ENCODE results near the gene TUT1. TPM values are rescaled to one million over a fixed set of nuclear protein-coding genes. Genes with fewer than 3 reads are reported as not detected.

Gene TUT1
- total RNA-seq, 1 donor from 2014 or later = 17.6 TPM

DNA sequence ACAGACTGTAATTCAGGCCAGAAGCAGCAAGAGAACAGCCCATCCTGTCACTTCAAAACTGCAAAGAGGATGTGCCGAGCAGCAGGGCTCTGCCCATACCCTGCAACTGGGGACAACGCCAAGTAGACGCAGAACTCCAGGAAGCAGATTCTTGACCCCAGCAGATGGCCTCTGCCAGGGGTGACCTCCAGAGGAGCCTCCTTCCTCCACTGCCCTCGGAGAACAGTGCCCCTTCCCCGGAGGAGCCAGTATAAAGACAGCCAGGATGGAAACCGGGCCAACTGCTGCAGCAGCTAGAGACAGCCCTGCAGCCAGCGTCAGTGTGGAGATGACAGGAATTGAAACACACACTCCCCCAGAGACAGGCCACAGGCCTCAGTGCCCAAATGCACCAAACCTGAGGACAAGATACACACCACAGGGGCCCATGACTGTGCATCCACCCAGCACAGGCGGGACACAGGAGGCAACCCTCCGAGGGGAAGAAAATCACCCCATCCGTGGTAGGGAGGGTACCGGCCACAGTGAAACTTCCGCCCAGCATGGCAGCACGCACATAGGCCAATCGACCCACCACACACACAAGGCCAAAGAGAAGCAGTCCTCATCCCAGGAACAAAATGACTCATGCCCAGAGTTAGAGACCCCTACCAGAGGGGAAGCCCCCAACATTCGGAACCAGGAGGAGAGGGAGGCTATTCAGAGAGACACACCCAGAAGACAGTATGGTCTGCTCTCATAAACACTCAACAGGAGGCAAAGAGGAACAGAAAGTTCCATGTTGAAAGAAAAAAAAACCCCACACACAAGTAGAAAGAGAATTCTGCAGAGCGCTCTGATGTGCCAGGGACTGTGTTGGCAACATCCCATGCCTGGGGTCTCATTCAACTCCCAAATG is 50.3 kb downstream of the TUT1 start:
- Histone ChIP-seq H3K27ac (peak overlapping the region; percentile 99), H3K9me3 (no peaks in the 10 kb centered on the region), H3K27me3 (no peaks in the 10 kb centered on the region), H3K4me1 (peaks cover 74% of the 10 kb centered on the region), H3K4me3 (peak overlapping the region; percentile 85), H3K36me3 (peaks cover 10% of the 10 kb centered on the region)
- peak; percentile 0 for ATAC-seq
- no peak for DNase-seq
- TF ChIP-seq, protein P1, sequence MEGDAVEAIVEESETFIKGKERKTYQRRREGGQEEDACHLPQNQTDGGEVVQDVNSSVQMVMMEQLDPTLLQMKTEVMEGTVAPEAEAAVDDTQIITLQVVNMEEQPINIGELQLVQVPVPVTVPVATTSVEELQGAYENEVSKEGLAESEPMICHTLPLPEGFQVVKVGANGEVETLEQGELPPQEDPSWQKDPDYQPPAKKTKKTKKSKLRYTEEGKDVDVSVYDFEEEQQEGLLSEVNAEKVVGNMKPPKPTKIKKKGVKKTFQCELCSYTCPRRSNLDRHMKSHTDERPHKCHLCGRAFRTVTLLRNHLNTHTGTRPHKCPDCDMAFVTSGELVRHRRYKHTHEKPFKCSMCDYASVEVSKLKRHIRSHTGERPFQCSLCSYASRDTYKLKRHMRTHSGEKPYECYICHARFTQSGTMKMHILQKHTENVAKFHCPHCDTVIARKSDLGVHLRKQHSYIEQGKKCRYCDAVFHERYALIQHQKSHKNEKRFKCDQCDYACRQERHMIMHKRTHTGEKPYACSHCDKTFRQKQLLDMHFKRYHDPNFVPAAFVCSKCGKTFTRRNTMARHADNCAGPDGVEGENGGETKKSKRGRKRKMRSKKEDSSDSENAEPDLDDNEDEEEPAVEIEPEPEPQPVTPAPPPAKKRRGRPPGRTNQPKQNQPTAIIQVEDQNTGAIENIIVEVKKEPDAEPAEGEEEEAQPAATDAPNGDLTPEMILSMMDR (IDR thresholded peaks at IDR 0.05) = no peak
- intact Hi-C loops (cut with DNase I) = no loop called here

- DNase-seq (peak; percentile 82), ATAC-seq (peak; percentile 33)
- H3K27me3 ChIP-seq = no peaks in the 10 kb centered on the region
- peak overlapping the region; percentile 99 for H3K27ac ChIP-seq
- peak overlapping the region; percentile 6 for H3K4me3 ChIP-seq
- TF ChIP-seq, protein P1 (IDR thresholded peaks at IDR 0.05) = no peak
- H3K9me3 ChIP-seq = no peaks in the 10 kb centered on the region
- peaks cover 74% of the 10 kb centered on the region for H3K4me1 ChIP-seq
- peaks cover 27% of the 10 kb centered on the region for H3K36me3 ChIP-seq
- intact Hi-C loops (cut with DNase I) = loop anchor here (10.0 kb wide), 1 partner anchor 115 kb away; no protein-coding TSS in a partner anchor
Measured at GRCh38 chr11:62539238-62539925, 51.9 kb downstream of the TUT1 start.

DNA sequence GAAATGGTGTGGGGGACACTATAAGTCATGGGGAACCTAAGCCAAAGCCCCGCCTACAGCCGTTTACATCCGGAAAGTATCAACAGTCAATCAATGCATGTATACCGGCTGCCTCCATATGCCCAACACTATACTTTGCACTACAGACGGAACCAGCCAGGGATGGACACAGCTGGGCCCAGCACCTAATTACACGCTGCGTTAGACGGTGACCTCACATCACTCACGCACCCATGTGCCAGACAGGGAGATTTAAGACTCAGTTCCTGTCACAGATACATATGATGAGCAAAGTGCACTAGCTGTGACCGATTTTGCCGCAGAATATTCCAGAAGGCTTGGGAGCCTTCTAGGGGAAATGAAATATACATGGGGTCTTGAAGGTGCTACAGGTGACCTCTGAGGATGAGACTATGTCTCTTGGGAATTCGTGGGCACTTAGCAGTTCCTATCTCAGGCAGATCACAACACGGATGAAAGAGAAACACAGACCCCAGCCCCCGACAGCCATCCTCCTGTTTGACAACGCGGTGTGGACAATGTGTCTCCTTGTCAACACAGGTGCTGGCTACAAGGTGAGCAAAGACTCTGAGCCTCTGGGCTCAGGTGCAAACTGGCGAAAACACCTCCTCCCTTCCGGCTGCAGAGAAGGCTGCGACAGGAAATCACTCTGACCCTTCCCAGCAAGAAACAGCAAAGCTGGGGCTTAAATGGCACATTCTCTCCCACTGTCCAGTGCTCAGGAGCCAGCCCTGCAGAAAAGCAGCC is 52.7 kb downstream of the TUT1 start:
- TF ChIP-seq, protein P1 (IDR thresholded peaks at IDR 0.05) = no peak
- Histone ChIP-seq H3K4me1 (peaks cover 67% of the 10 kb centered on the region), H3K4me3 (peak overlapping the region; percentile 6), H3K27ac (peak overlapping the region; percentile 19), H3K36me3 (peaks cover 34% of the 10 kb centered on the region), H3K27me3 (no peaks in the 10 kb centered on the region), H3K9me3 (no peaks in the 10 kb centered on the region)
- ATAC-seq = no peak
- DNase-seq = no peak
- intact Hi-C loops (cut with DNase I) = loop anchor here (10.0 kb wide), 1 partner anchor 114 kb away; no protein-coding TSS in a partner anchor

DNA sequence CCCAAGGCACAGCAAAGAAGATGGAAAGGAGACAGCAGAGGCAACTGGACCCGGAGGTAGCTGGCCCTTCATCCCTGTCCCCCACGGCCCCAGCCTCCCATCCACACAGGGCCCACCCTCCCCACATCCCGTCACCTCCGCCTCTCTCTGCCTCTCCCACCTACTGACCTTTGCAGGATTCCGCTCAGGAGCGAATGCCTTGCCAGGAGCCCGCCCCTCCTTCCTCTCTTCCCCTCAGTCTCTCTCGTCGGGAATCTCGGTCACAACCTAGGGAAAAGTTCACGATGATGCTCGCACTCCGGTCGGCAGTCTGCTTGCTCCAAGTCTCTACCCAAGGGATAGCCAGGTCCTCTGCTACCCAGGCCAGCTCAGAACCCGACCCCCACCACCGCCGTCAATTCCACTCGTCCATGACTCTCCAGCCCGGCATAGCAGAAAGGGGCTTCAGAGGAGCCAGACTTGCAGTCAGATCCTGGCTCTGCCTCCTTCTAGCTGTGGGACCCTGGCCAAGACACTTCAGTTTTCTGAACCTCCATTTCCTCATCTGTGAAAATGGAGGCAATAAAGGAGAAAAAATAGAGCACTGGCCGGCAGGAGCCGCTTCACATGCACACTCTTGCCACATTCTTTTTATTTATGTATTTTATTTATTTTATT is 54.9 kb downstream of the TUT1 start:
- H3K9me3 ChIP-seq = no peaks in the 10 kb centered on the region
- H3K4me1 ChIP-seq = peaks cover 46% of the 10 kb centered on the region
- intact Hi-C loops (cut with DNase I) = loop anchor here (10.0 kb wide), 1 partner anchor 112 kb away; no protein-coding TSS in a partner anchor
- TF ChIP-seq, protein P1 (IDR thresholded peaks at IDR 0.05) = no peak
- no peak for ATAC-seq
- H3K27ac ChIP-seq = no peak overlapping the region
- H3K36me3 ChIP-seq = peaks cover 56% of the 10 kb centered on the region
- no peaks in the 10 kb centered on the region for H3K27me3 ChIP-seq
- DNase-seq = no peak
- H3K4me3 ChIP-seq = no peak overlapping the region

- Histone ChIP-seq H3K4me1 (peaks cover 40% of the 10 kb centered on the region), H3K27me3 (no peaks in the 10 kb centered on the region), H3K4me3 (no peak overlapping the region), H3K36me3 (peaks cover 62% of the 10 kb centered on the region), H3K27ac (no peak overlapping the region), H3K9me3 (no peaks in the 10 kb centered on the region)
- TF ChIP-seq, protein P1 (IDR thresholded peaks at IDR 0.05) = no peak
- intact Hi-C loops (cut with DNase I) = loop anchor here (10.0 kb wide), 1 partner anchor 111 kb away; no protein-coding TSS in a partner anchor
- DNase-seq = no peak
- no peak for ATAC-seq
Measured at GRCh38 chr11:62535802-62536201, 55.5 kb downstream of the TUT1 start.
